SK-N-SH (cell line): ENCODE results near the gene MAPRE3. TPM values are rescaled to one million over a fixed set of nuclear protein-coding genes. Genes with fewer than 3 reads are reported as not detected.

ENCODE experiments used
- CTCF ChIA-PET: fragments of 300-600, 350-600 bp; formaldehyde crosslinking; extraction: SDS; loops from one replicate; lab custom pipeline; 2021; lab: Yijun Ruan, JAX
- POLR2A ChIA-PET: fragments of 350-600 bp; sonication (Branson Sonifier 250); formaldehyde crosslinking; extraction: SDS; loops from one replicate; lab custom pipeline; 2020; ENCODE audit warnings: antibody characterized with exemption, inconsistent platforms; lab: Yijun Ruan, JAX
- DNase-seq: peaks from one replicate; pipeline ENCODE4 v3.0.0; 2012
- H2AFZ ChIP-seq: fragments of 200-600 bp; sonication (generic); 2 replicates; pipeline ENCODE4 v1.8.1; 2016; ENCODE audit warnings: antibody characterized with exemption, mild to moderate bottlenecking, low read depth
- H3F3A ChIP-seq: fragments of 200-600 bp; sonication (generic); replicated peaks from 2 replicates; pipeline ENCODE3; 2016; ENCODE audit warnings: antibody characterized with exemption, mild to moderate bottlenecking; ENCODE audit not compliant: insufficient read depth
- H3K27ac ChIP-seq, 2 experiments: fragments of 200-500 bp in 1 of 2; fragments of 200-600 bp in 1 of 2; sonication (Bioruptor generic) in 1 of 2; sonication (generic), shearing (Covaris generic) in 1 of 2; 2 replicates each; pipeline versions ENCODE4 v1.5.1 to v1.6.1; 2014 to 2016; ENCODE audit warnings: low read depth in 2 of 2, inconsistent platforms in 1 of 2, low read length in 1 of 2, mild to moderate bottlenecking in 1 of 2, mixed read lengths in 1 of 2
- H3K27me3 ChIP-seq: fragments of 200-600 bp; sonication (generic), shearing (Covaris generic); 2 replicates; pipeline ENCODE4 v1.6.1; 2016; ENCODE audit warnings: mixed run types; ENCODE audit not compliant: insufficient read depth
- H3K36me3 ChIP-seq, 2 experiments: fragments of 200-500 bp in 1 of 2; fragments of 200-600 bp in 1 of 2; sonication (Bioruptor generic) in 1 of 2; sonication (generic) in 1 of 2; replicated peaks in 1 of 2; 2 replicates each; pipeline versions ENCODE3 to v1.5.1; 2014 to 2016; ENCODE audit warnings: low read length in 1 of 2, mild to moderate bottlenecking in 1 of 2; ENCODE audit not compliant: insufficient read depth in 2 of 2, control insufficient read depth in 1 of 2
- H3K4me1 ChIP-seq, 2 experiments: fragments of 200-500 bp in 1 of 2; fragments of 200-600 bp in 1 of 2; sonication (Bioruptor generic) in 1 of 2; sonication (generic), shearing (Covaris generic) in 1 of 2; 2 replicates each; pipeline versions ENCODE4 v1.5.1 to v1.6.1; 2014 to 2016; ENCODE audit warnings: low read depth in 1 of 2, low read length in 1 of 2, mixed run types in 1 of 2; ENCODE audit not compliant: insufficient read depth in 2 of 2, control insufficient read depth in 1 of 2
- H3K4me2 ChIP-seq: fragments of 200-600 bp; sonication (generic), shearing (Covaris generic); 2 replicates; pipeline ENCODE4 v1.6.1; 2017; ENCODE audit warnings: mixed run types
- H3K4me3 ChIP-seq, 2 experiments: fragments of 200-500 bp in 1 of 2; fragments of 200-600 bp in 1 of 2; sonication (Bioruptor generic) in 1 of 2; sonication (generic), shearing (Covaris generic) in 1 of 2; 2 replicates each; pipeline versions ENCODE4 v1.5.1 to v1.8.1; 2014 to 2016; ENCODE audit warnings: low read depth in 2 of 2, inconsistent platforms in 1 of 2, low read length in 1 of 2, mild to moderate bottlenecking in 1 of 2, mixed read lengths in 1 of 2, moderate library complexity in 1 of 2
- H3K79me2 ChIP-seq: fragments of 200-600 bp; sonication (generic); 2 replicates; pipeline ENCODE4 v1.8.1; 2017; ENCODE audit warnings: mild to moderate bottlenecking; ENCODE audit not compliant: insufficient read depth
- H3K9ac ChIP-seq: fragments of 200-600 bp; sonication (generic); 2 replicates; pipeline ENCODE4 v1.6.1; 2017; ENCODE audit warnings: mixed run types
- H3K9me2 ChIP-seq: fragments of 200-600 bp; sonication (generic); 2 replicates; pipeline ENCODE4 v1.6.1; 2017; ENCODE audit warnings: mixed run types
- H3K9me3 ChIP-seq: fragments of 200-600 bp; sonication (generic); 2 replicates; pipeline ENCODE4 v1.6.1; 2017; ENCODE audit warnings: mixed run types, mild to moderate bottlenecking, moderate library complexity
- H4K20me1 ChIP-seq: fragments of 200-600 bp; sonication (generic); 2 replicates; pipeline ENCODE4 v1.6.1; 2017; ENCODE audit warnings: mild to moderate bottlenecking, mixed run types; ENCODE audit not compliant: insufficient read depth
- CHD2 ChIP-seq: fragments of 150-350 bp; IDR thresholded peaks from 2 replicates; pipeline ENCODE4 v1.6.1; 2018; ENCODE audit warnings: low read length; ENCODE audit not compliant: partially characterized antibody
- CTCF ChIP-seq: fragments of 200-600 bp; sonication (generic); IDR thresholded peaks from 2 replicates; pipeline ENCODE4 v1.6.1; 2017; ENCODE audit warnings: antibody characterized with exemption, mild to moderate bottlenecking, moderate library complexity
- EZH2phosphoT487 ChIP-seq: fragments of 200-600 bp; sonication (generic); IDR thresholded peaks from 2 replicates; pipeline ENCODE4 v1.6.1; 2017; ENCODE audit warnings: low read depth, mixed run types, mild to moderate bottlenecking, antibody characterized with exemption, moderate library complexity, borderline replicate concordance
- FOSL2 ChIP-seq: IDR thresholded peaks from 2 replicates; pipeline ENCODE4 v1.4.0; 2012; ENCODE audit warnings: low read depth, mild to moderate bottlenecking, moderate library complexity, borderline replicate concordance
- GATA2 ChIP-seq: sonication (generic); formaldehyde crosslinking; IDR thresholded peaks from 2 replicates; pipeline ENCODE4 v1.5.0; 2020; ENCODE audit warnings: mild to moderate bottlenecking, missing genetic modification reagents
- MXI1 ChIP-seq: IDR thresholded peaks from 2 replicates; pipeline ENCODE4 v1.6.1; 2012; ENCODE audit warnings: mild to moderate bottlenecking, low read depth, low read length, improper control_type of control experiment
- NFIC ChIP-seq: IDR thresholded peaks from 2 replicates; pipeline ENCODE4 v1.4.0; 2012; ENCODE audit warnings: borderline replicate concordance
- RAD21 ChIP-seq: IDR thresholded peaks from 2 replicates; pipeline ENCODE4 v1.6.1; 2012; ENCODE audit warnings: mild to moderate bottlenecking, low read length
- REST ChIP-seq: IDR thresholded peaks from 2 replicates; pipeline ENCODE4 v1.6.1; 2012; ENCODE audit warnings: mild to moderate bottlenecking, low read depth, low read length, moderate library complexity
- RXRA ChIP-seq: IDR thresholded peaks from 2 replicates; pipeline ENCODE4 v1.4.0; 2012; ENCODE audit warnings: low read depth, mild to moderate bottlenecking, borderline replicate concordance
- SMC3 ChIP-seq: IDR thresholded peaks from 2 replicates; pipeline ENCODE4 v1.6.1; 2012; ENCODE audit warnings: low read depth, low read length, improper control_type of control experiment
- USF1 ChIP-seq: IDR thresholded peaks from 2 replicates; pipeline ENCODE4 v1.4.0; 2012; ENCODE audit warnings: low read depth, borderline replicate concordance
- YY1 ChIP-seq: IDR thresholded peaks from 2 replicates; pipeline ENCODE4 v1.4.0; 2012; ENCODE audit warnings: low read depth, mild to moderate bottlenecking
- WGBS: methylation state at CpG from one replicate; pipeline ENCODE4 v1.1.6; 2017; ENCODE audit warnings: low lambda C conversion rate; 5-methylcytosine and 5-hydroxymethylcytosine counted together
- polyA plus RNA-seq, 3 experiments: library from polyadenylated mRNA; depleted of rRNA; stranded (reverse); fragments of >200 nt; gene quantifications; 2 replicates each; pipeline ENCODE4 v1.2.3, GENCODE V29; 2012

MAPRE3 gene
- polyA plus RNA-seq, 1 of the 3 experiments (the other 2 are of a cell fraction) = 24.4 TPM

- TF ChIP-seq REST = no peak; the same call in 1 of the 2 replicates
- peak; percentile 96 for TF ChIP-seq MXI1
- no peak for TF ChIP-seq SMC3
- TF ChIP-seq NFIC = no peak
- TF ChIP-seq FOSL2 = no peak
- no peak for TF ChIP-seq EZH2phosphoT487
- no peak for TF ChIP-seq RAD21
- TF ChIP-seq USF1 = no peak
- peak; percentile 91 for TF ChIP-seq CHD2
- TF ChIP-seq GATA2 (CRISPR knock-in tag) = no peak
- TF ChIP-seq YY1 = no peak
These were observed 62.2 kb downstream of the MAPRE3 start, which contains the start of gene TMEM214 (continued) for GRCh38 chr2:27032495-27033252.

DNA sequence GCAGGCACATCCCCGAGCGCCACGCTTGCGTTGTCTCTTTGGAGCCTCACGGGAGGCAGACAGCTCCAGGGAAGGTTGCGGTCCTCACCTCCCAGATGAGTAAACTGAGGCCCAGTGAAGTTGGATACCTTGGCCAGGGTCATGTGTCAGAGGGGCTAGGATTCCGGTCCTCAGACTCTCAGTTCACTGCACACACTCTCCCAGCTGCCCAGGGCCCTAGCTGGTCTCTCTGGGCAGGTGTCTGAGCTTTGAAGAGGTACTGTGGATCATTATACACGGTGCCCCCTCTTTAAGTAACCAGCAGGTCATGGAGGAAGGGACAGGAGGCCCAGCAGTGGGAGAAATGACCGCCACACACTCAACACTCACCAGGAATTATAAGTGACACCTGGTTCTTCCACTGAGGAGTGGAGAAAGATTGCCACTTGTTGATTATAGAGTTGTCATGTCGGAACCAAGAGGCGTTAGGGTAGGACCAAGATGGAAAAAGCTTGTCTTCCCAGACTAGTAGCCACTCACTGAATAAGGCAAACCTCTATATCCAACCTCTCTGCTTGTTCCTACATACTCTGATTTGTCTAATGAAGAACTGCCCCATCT, 62.9 kb downstream of the MAPRE3 start:
- ChIA-PET POLR2A (interaction anchor here (0.7 to 3.0 kb wide), 6 partner anchors 10 to 54 kb away, joined by 3 to 16 read pairs (median 5); partner anchors contain the start of genes AGBL5, KHK and OST4), CTCF (interaction anchor here (1.0 to 33.3 kb wide), 14 partner anchors 11 to 247 kb away, joined by 3 to 1017 read pairs (median 4); partner anchors contain the start of genes AGBL5, EMILIN1, KHK and MAPRE3)
- peaks cover 60% of the 10 kb centered on the region for H3K79me2 ChIP-seq
- no peaks in the 10 kb centered on the region for H3K9me3 ChIP-seq
- no peak for DNase-seq
- no peaks in the 10 kb centered on the region for H3K9me2 ChIP-seq
- H3K27ac ChIP-seq = peak overlapping the region; percentile 54 to 64; a peak in 2 of 4 replicates
- H3K4me1 ChIP-seq = peaks cover 8 to 17% of the 10 kb centered on the region in 2 experiments; a peak in 3 of 4 replicates
- peak overlapping the region; percentile 92 for H3K9ac ChIP-seq
- no peaks in the 10 kb centered on the region for H3K27me3 ChIP-seq
- H4K20me1 ChIP-seq = no peaks in the 10 kb centered on the region; the same call in 1 of the 2 replicates
- H3K4me3 ChIP-seq = peak overlapping the region; percentile 87 to 95
- H3K36me3 ChIP-seq = peaks cover 28 to 39% of the 10 kb centered on the region in 2 experiments
- 18% methylated on average over 9 of the region's 11 CpGs for WGBS
- H2AFZ ChIP-seq = no peak overlapping the region
- H3F3A ChIP-seq = no peaks in the 10 kb centered on the region
- H3K4me2 ChIP-seq = peak overlapping the region; percentile 98
- no peak for TF ChIP-seq RXRA
- 0 out of 2 replicates have a peak, but pooled peaks have one; percentile 12 for TF ChIP-seq CTCF
